HepG2 (cell line): ENCODE results near the gene TMC4. TPM values are rescaled to one million over a fixed set of nuclear protein-coding genes. Genes with fewer than 3 reads are reported as not detected.

Source experiments
- ATAC-seq: fragments of 200-7000 bp; cut with Tn5 transposase; 3 replicates; pipeline ENCODE4 v1.9.1; 2020; ENCODE audit warnings: mild to moderate bottlenecking, moderate library complexity
- BruUV-seq: library from RNA; stranded (reverse); fragments of 400-500 nt; replicated peaks from 2 replicates; lab custom pipeline; 2021; lab: Mats Ljungman, UMichigan
- CTCF ChIA-PET: fragments of 300-600 bp; formaldehyde crosslinking; extraction: SDS; loops from one replicate; lab custom pipeline; 2021; ENCODE audit warnings: low total read pairs, inconsistent platforms, low intra/inter-chr PET ratio; lab: Yijun Ruan, JAX
- POLR2A ChIA-PET: fragments of 350-600 bp; sonication (Branson Sonifier 250); formaldehyde crosslinking; loops from one replicate; lab custom pipeline; 2020; ENCODE audit warnings: antibody characterized with exemption, inconsistent platforms; lab: Yijun Ruan, JAX
- DNase-seq: peaks from one replicate; pipeline ENCODE4 v3.0.0-alpha.2; 2015; ENCODE audit warnings: low spot score
- FAIRE-seq: peaks from 3 replicates; lab custom pipeline; 2011; peaks lifted over from hg19 to GRCh38; lab: Jason Lieb, UNC
- H2AFZ ChIP-seq: one replicate; pipeline ENCODE4 v1.6.1; 2011; ENCODE audit warnings: low read length, inconsistent platforms
- H3K27ac ChIP-seq: fragments of 300-600 bp; 3 replicates; pipeline ENCODE4 v1.8.0; 2011; ENCODE audit warnings: mixed run types, mild to moderate bottlenecking, mixed read lengths, low read length, inconsistent platforms; ENCODE audit not compliant: insufficient read depth; ENCODE audit errors: extremely low read length
- H3K27me3 ChIP-seq, 2 experiments: fragments of 200-600 bp in 1 of 2; 2 replicates in 1 of 2; 3 replicates in 1 of 2; pipeline versions ENCODE4 v1.6.0 to v1.8.0; 2011; ENCODE audit warnings: low read length in 2 of 2, mild to moderate bottlenecking in 2 of 2, moderate library complexity in 2 of 2, inconsistent platforms in 1 of 2; ENCODE audit not compliant: insufficient read depth in 2 of 2, control insufficient read depth in 1 of 2
- H3K36me3 ChIP-seq, 2 experiments: fragments of 200-600 bp in 1 of 2; replicated peaks in 1 of 2; 2 replicates in 1 of 2; 3 replicates in 1 of 2; pipeline versions ENCODE4 v1.5.1 to v1.8.0; 2011; ENCODE audit warnings: low read length in 2 of 2, inconsistent platforms in 1 of 2; ENCODE audit not compliant: insufficient read depth in 2 of 2, control insufficient read depth in 1 of 2
- H3K4me1 ChIP-seq: 2 replicates; pipeline ENCODE4 v1.5.1; 2012; ENCODE audit warnings: low read length, inconsistent platforms; ENCODE audit not compliant: insufficient read depth
- H3K4me2 ChIP-seq: 2 replicates; pipeline ENCODE4 v1.6.0; 2011; ENCODE audit warnings: low read depth, low read length, inconsistent platforms
- H3K4me3 ChIP-seq, 3 experiments: fragments of 200-600 bp in 1 of 3; sonication (generic), shearing (Covaris generic) in 1 of 3; replicated peaks in 1 of 3; 2 replicates each; pipeline ENCODE4 v1.5.1; 2011 to 2016; ENCODE audit warnings: low read length in 3 of 3, inconsistent platforms in 2 of 3, low read depth in 2 of 3, mild to moderate bottlenecking in 2 of 3, control low read depth in 1 of 3, mixed read lengths in 1 of 3; ENCODE audit not compliant: insufficient read depth in 1 of 3
- H3K79me2 ChIP-seq: one replicate; pipeline ENCODE4 v1.6.1; 2011; ENCODE audit warnings: low read length, inconsistent platforms; ENCODE audit not compliant: insufficient read depth
- H3K9ac ChIP-seq: 2 replicates; pipeline ENCODE4 v1.6.0; 2011; ENCODE audit warnings: mild to moderate bottlenecking, low read depth, low read length, inconsistent platforms; ENCODE audit not compliant: insufficient read depth
- H3K9me3 ChIP-seq: 2 replicates; pipeline ENCODE4 v1.5.1; 2012; ENCODE audit warnings: mild to moderate bottlenecking, low read length
- H4K20me1 ChIP-seq: 2 replicates; pipeline ENCODE4 v1.6.0; 2011; ENCODE audit warnings: inconsistent platforms, mild to moderate bottlenecking, low read length, moderate library complexity; ENCODE audit not compliant: insufficient read depth
- CHCHD3 ChIP-seq: sonication (generic); formaldehyde crosslinking; IDR thresholded peaks from 2 replicates; pipeline ENCODE4 v1.8.0; 2022; ENCODE audit warnings: mild to moderate bottlenecking, missing genetic modification reagents, moderate library complexity
- CHD4 ChIP-seq: fragments of 200-600 bp; sonication (generic); IDR thresholded peaks from 2 replicates; pipeline ENCODE4 v1.7.0; 2017; ENCODE audit warnings: mild to moderate bottlenecking, low read length, borderline replicate concordance
- HDAC6 ChIP-seq: fragments of 200-600 bp; sonication (generic); IDR thresholded peaks from 2 replicates; pipeline ENCODE4 v1.7.0; 2017; ENCODE audit warnings: mild to moderate bottlenecking, antibody characterized with exemption, low read length, low read depth
- IRX3 ChIP-seq: sonication (generic); formaldehyde crosslinking; IDR thresholded peaks from 2 replicates; pipeline ENCODE4 v1.8.1; 2023; ENCODE audit warnings: mild to moderate bottlenecking, low read depth, missing genetic modification reagents, borderline replicate concordance
- ISX ChIP-seq: sonication (generic); formaldehyde crosslinking; conservative IDR thresholded peaks from 2 replicates; pipeline ENCODE4 v1.5.0; 2020; ENCODE audit warnings: missing genetic modification reagents
- MAFF ChIP-seq: IDR thresholded peaks from 2 replicates; pipeline ENCODE4 v1.6.1; 2011; ENCODE audit warnings: low read depth, low read length, improper control_type of control experiment
- MAFG ChIP-seq: sonication (generic); formaldehyde crosslinking; IDR thresholded peaks from 2 replicates; pipeline ENCODE4 v1.5.1; 2020; ENCODE audit warnings: mild to moderate bottlenecking, missing genetic modification reagents
- MAFK ChIP-seq, 2 experiments: IDR thresholded peaks in 1 of 2; conservative IDR thresholded peaks in 1 of 2; 2 replicates each; pipeline ENCODE4 v1.6.1; 2011; ENCODE audit warnings: improper control_type of control experiment in 2 of 2, low read length in 2 of 2
- MBD4 ChIP-seq: IDR thresholded peaks from 2 replicates; pipeline ENCODE4 v1.6.1; 2012; ENCODE audit warnings: low read length, inconsistent platforms, borderline replicate concordance
- MIXL1 ChIP-seq: IDR thresholded peaks from 2 replicates; pipeline ENCODE4 v1.6.1; 2016
- MTA3 ChIP-seq: sonication (generic); formaldehyde crosslinking; IDR thresholded peaks from 2 replicates; pipeline ENCODE4 v1.4.0; 2020; ENCODE audit warnings: missing genetic modification reagents
- SATB2 ChIP-seq: sonication (generic); formaldehyde crosslinking; IDR thresholded peaks from 2 replicates; pipeline ENCODE4 v1.5.0; 2020; ENCODE audit warnings: missing genetic modification reagents
- ZNF121 ChIP-seq: sonication (generic); formaldehyde crosslinking; IDR thresholded peaks from 2 replicates; pipeline ENCODE4 v1.5.0; 2020; ENCODE audit warnings: mild to moderate bottlenecking, missing genetic modification reagents
- ZNF333 ChIP-seq: sonication (generic); formaldehyde crosslinking; IDR thresholded peaks from 2 replicates; pipeline ENCODE4 v1.4.0; 2020; ENCODE audit warnings: mild to moderate bottlenecking, missing genetic modification reagents, borderline replicate concordance
- ZNF605 ChIP-seq: sonication (generic); formaldehyde crosslinking; IDR thresholded peaks from 2 replicates; pipeline ENCODE4 v1.8.0; 2022; ENCODE audit warnings: mild to moderate bottlenecking, missing genetic modification reagents
- ZNF878 ChIP-seq: sonication (generic); formaldehyde crosslinking; IDR thresholded peaks from 2 replicates; pipeline ENCODE4 v1.8.1; 2023; ENCODE audit warnings: mild to moderate bottlenecking, missing genetic modification reagents, moderate library complexity
- WGBS: methylation state at CpG from one replicate; pipeline ENCODE4 v1.1.6; 2017; ENCODE audit warnings: low lambda C conversion rate; 5-methylcytosine and 5-hydroxymethylcytosine counted together
- in situ Hi-C: cut with HindIII; loops from 2 replicates; pipeline ENCODE4 v1.10.0; 2017; ENCODE audit warnings: low pct_unique_long_range_greater_than_20kb; ENCODE audit not compliant: extremely low pct_ligation_motif_present
- intact Hi-C: fragments of 100-400 bp; cut with micrococcal nuclease; formaldehyde crosslinking; loops from one replicate; pipeline ENCODE4 v1.10.0; 2022; ENCODE audit not compliant: unreplicated experiment
- polyA plus RNA-seq, 8 experiments: library from polyadenylated mRNA; depleted of rRNA in 3 of 8; stranded (reverse) in 7 of 8; unstranded in 1 of 8; fragments of >200 nt; fragmentation: Illumina TruSeq in 4 of 8; extraction: Trizol in 4 of 8; gene quantifications; 2 replicates each; pipeline versions ENCODE4 v1.2.1 to v1.2.3, GENCODE V29; 2011 to 2016; ENCODE audit warnings: low read depth in 4 of 8, missing spikeins in 1 of 8, mixed read lengths in 1 of 8; ENCODE audit not compliant: insufficient read depth in 1 of 8
- total RNA-seq, 5 experiments: library from RNA; depleted of rRNA; stranded (reverse); fragments of >200 nt; fragmentation: Illumina TruSeq; extraction: Trizol; gene quantifications; 2 replicates each; pipeline ENCODE4 v1.2.3, GENCODE V29; 2016; ENCODE audit warnings: low read depth in 1 of 5
- TF ChIP-seq, protein P1 (sequence below): sonication (generic); formaldehyde crosslinking; IDR thresholded peaks from 2 replicates; pipeline ENCODE4 v1.4.0; 2020; ENCODE audit warnings: missing genetic modification reagents

TMC4 gene
- total and polyA plus RNA-seq, 2 of the 13 experiments (the other 11 are each of a cell fraction or from before 2014, with no cell fraction given): 0.13 to 0.24 TPM

DNA sequence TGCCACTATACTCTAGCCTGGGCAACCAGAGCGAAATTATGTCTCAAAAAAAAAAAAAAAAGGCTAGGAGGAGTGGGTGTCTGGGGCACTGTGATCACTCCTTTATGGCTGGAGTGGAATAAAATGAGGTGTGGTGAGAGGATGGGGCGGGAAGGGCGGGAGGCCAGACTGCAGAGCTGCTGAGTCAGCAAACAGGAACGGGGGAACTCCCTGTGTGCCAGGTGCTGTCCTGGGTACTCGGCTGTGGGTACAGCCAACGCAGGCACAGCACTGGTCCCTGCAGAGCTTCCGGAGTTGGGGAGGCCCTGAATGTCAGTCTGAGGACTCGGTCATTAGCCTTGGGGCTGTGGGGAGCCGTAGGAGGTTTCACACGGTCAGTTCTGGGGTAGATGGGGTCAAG is 51.7 kb downstream of the TMC4 start:
- WGBS: 94% methylated on average over 10 of the region's 10 CpGs
- H3K4me1 ChIP-seq: peaks cover 11% of the 10 kb centered on the region
- no peaks in the 10 kb centered on the region for H3K9me3 ChIP-seq
- no peak overlapping the region for H3K4me2 ChIP-seq
- peaks cover 24 to 66% of the 10 kb centered on the region in 2 experiments; a peak in 4 of 5 replicates for H3K36me3 ChIP-seq
- no peaks in the 10 kb centered on the region for H4K20me1 ChIP-seq
- no peak overlapping the region for H3K27ac ChIP-seq
- H2AFZ ChIP-seq: no peak overlapping the region
- ChIA-PET CTCF (no interaction called here), POLR2A (no interaction called here)
- no peak overlapping the region for H3K9ac ChIP-seq
- TF ChIP-seq ISX (CRISPR knock-in tag) (no peak), MAFF (peak; percentile 86), MAFK (conservative IDR thresholded peaks at IDR 0.05 in 1 of 2, IDR thresholded peaks at IDR 0.05 in 1 of 2; ENCODE audit: low read length in 2 of 2) (peak; percentile 90 to 93), MAFG (peak; percentile 72)
- ATAC-seq: no peak
- H3K27me3 ChIP-seq: no peaks in the 10 kb centered on the region
- no peak for DNase-seq
- intact Hi-C loops (no loop called here), in situ Hi-C loops (no loop called here)
- H3K79me2 ChIP-seq: peaks cover 9% of the 10 kb centered on the region
- FAIRE-seq: no peak
- no peak overlapping the region for H3K4me3 ChIP-seq
- BruUV-seq: no TSS peak

- no peak within 1 kb of the TSS for H2AFZ ChIP-seq
- H3K36me3 ChIP-seq: peaks cover 8 to 33% of the 10 kb centered on the region in 2 experiments; a peak in 3 of 5 replicates
- peak within 1 kb of the TSS; percentile 88 for H3K27ac ChIP-seq
- peaks cover 22% of the 10 kb centered on the region for H3K79me2 ChIP-seq
- POLR2A ChIA-PET: interaction anchor here (1.0 to 2.6 kb wide), 9 partner anchors 13 to 249 kb away, joined by 3 to 38 read pairs (median 6); partner anchors contain the start of genes CNOT3, LENG1, MBOAT7 and NDUFA3
- WGBS: 1% methylated on average over 54 of the region's 60 CpGs
- H3K4me2 ChIP-seq: peak within 1 kb of the TSS; percentile 79
- intact Hi-C loops (no loop called here), in situ Hi-C loops (no loop called here)
- H3K4me1 ChIP-seq: peaks cover 21% of the 10 kb centered on the region
- H3K9me3 ChIP-seq: no peaks in the 10 kb centered on the region
- DNase-seq (peak; percentile 96), FAIRE-seq (peak; percentile 95), ATAC-seq (peak; percentile 97)
- no peaks in the 10 kb centered on the region; a peak in 1 of 5 replicates for H3K27me3 ChIP-seq
- peak within 1 kb of the TSS; percentile 77 to 91 (median 82) for H3K4me3 ChIP-seq
- H3K9ac ChIP-seq: peak within 1 kb of the TSS; percentile 86
- CTCF ChIA-PET: no interaction called here
- TSS peak; percentile 92 for BruUV-seq
- H4K20me1 ChIP-seq: no peaks in the 10 kb centered on the region
- TF ChIP-seq IRX3 (CRISPR knock-in tag): no peak
- TF ChIP-seq ZNF121 (CRISPR knock-in tag): peak; percentile 51; the same call in 1 of the 2 replicates
- no peak for TF ChIP-seq HDAC6
- 0 out of 2 replicates have a peak, but pooled peaks have one; percentile 45 for TF ChIP-seq MTA3 (CRISPR knock-in tag)
- no peak for TF ChIP-seq CHCHD3 (CRISPR knock-in tag)
- no peak for TF ChIP-seq CHD4
- no peak for TF ChIP-seq SATB2 (CRISPR knock-in tag)
- TF ChIP-seq ZNF333: no peak
- TF ChIP-seq MBD4: no peak
- TF ChIP-seq, protein P1, sequence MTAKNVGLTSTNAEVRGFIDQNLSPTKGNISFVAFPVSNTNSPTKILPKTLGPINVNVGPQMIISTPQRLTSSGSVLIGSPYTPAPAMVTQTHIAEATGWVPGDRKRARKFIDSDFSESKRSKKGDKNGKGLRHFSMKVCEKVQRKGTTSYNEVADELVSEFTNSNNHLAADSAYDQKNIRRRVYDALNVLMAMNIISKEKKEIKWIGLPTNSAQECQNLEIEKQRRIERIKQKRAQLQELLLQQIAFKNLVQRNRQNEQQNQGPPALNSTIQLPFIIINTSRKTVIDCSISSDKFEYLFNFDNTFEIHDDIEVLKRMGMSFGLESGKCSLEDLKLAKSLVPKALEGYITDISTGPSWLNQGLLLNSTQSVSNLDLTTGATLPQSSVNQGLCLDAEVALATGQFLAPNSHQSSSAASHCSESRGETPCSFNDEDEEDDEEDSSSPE (CRISPR knock-in tag): peak; percentile 75; the same call in 1 of the 2 replicates
- TF ChIP-seq ZNF605 (CRISPR knock-in tag): peak; percentile 79; the same call in 1 of the 2 replicates
- peak; percentile 62; the same call in 1 of the 2 replicates for TF ChIP-seq MIXL1 (CRISPR knock-in tag)
- no peak; the same call in 1 of the 2 replicates for TF ChIP-seq ZNF878 (CRISPR knock-in tag)
Observed at GRCh38 chr19:54115109-54116063, 57.6 kb downstream of the TMC4 start, which contains the start of the genes PRPF31 and TFPT. Gene PRPF31, plus strand, starts transcription at chr19:54115754. Its CDS starts 2,525 bp downstream, at chr19:54118279. Gene TFPT, minus strand, starts transcription at chr19:54115657. Its CDS starts 388 bp downstream, at chr19:54115269.
